Lung (tissue), 12 donors: ENCODE data around the gene GNB2. TPM values are rescaled to one million over a fixed set of nuclear protein-coding genes. Genes with fewer than 3 reads are reported as not detected.

Experiments
- ATAC-seq: fragments of 200-7000 bp; cut with Tn5 transposase; one replicate; pipeline ENCODE4 v1.9.1; 2020; ENCODE audit warnings: moderate number of reproducible peaks; ENCODE audit not compliant: insufficient read depth, low FRiP score
- DNase-seq, 3 donors: peaks; one replicate each; pipeline ENCODE4 v3.0.0-alpha.2; 2013 to 2017
- H3K27ac ChIP-seq, 2 donors: one replicate each; pipeline ENCODE4 v1.5.1; 2013; ENCODE audit warnings: mild to moderate bottlenecking in 2 of 2, moderate library complexity in 2 of 2, control low read depth in 1 of 2, inconsistent platforms in 1 of 2, low read depth in 1 of 2, low read length in 1 of 2
- H3K27me3 ChIP-seq, 3 donors: one replicate each; pipeline ENCODE4 v1.5.1; 2013; ENCODE audit warnings: low read length in 2 of 3; ENCODE audit not compliant: control insufficient read depth in 3 of 3, insufficient read depth in 3 of 3
- H3K36me3 ChIP-seq, 4 donors: one replicate each; pipeline ENCODE4 v1.5.1; 2013; ENCODE audit warnings: low read length in 4 of 4, mild to moderate bottlenecking in 1 of 4, moderate library complexity in 1 of 4; ENCODE audit not compliant: control insufficient read depth in 4 of 4, insufficient read depth in 4 of 4
- H3K4me1 ChIP-seq, 5 donors: one replicate each; pipeline ENCODE4 v1.5.1; 2013; ENCODE audit warnings: low read length in 5 of 5, mild to moderate bottlenecking in 2 of 5, moderate library complexity in 1 of 5; ENCODE audit not compliant: control insufficient read depth in 5 of 5, insufficient read depth in 5 of 5
- H3K4me3 ChIP-seq: one replicate; pipeline ENCODE4 v1.5.1; 2013; ENCODE audit warnings: mild to moderate bottlenecking, control low read depth, moderate library complexity
- H3K9ac ChIP-seq, 2 donors: one replicate each; pipeline ENCODE4 v1.5.1; 2013; ENCODE audit warnings: low read length in 2 of 2, control low read depth in 1 of 2; ENCODE audit not compliant: insufficient read depth in 1 of 2
- H3K9me3 ChIP-seq, 4 donors: one replicate each; pipeline ENCODE4 v1.5.1; 2013; ENCODE audit warnings: low read length in 3 of 4, mild to moderate bottlenecking in 1 of 4, moderate library complexity in 1 of 4; ENCODE audit not compliant: control insufficient read depth in 4 of 4, insufficient read depth in 3 of 4
- CTCF ChIP-seq: IDR thresholded peaks from 2 replicates; pipeline ENCODE4 v1.5.1; 2012; ENCODE audit warnings: mild to moderate bottlenecking; ENCODE audit errors: control extremely low read depth, extremely low read depth
- WGBS, 2 donors: extraction: QIAGEN DNeasy Blood & Tissue Kit; methylation state at CpG; one replicate each; pipeline ENCODE4 v1.1.7; 2013; 5-methylcytosine and 5-hydroxymethylcytosine counted together
- polyA plus RNA-seq, 2 donors: library from polyadenylated mRNA; stranded (reverse); fragments of 200-250 nt; gene quantifications; one replicate each; pipeline ENCODE4 v1.2.1, GENCODE V29; 2013
- total RNA-seq, 2 donors: library from RNA; depleted of rRNA in 1 of 2; stranded (reverse); fragments of >200 nt in 1 of 2; gene quantifications; one replicate each; pipeline ENCODE4 v1.2.1, GENCODE V29; 2014 to 2021
- donor health status: control.
- donor health status: control.
- donor health status: Bipolar disorder and iron deficiency.
- donor health status: healthy.
- donor health status: DM: yes; HTN: yes; CAD: no.

Gene GNB2
- total and polyA plus RNA-seq, 4 donors: 130 to 381 (median 238) TPM

- no peak for TF ChIP-seq CTCF
- Histone ChIP-seq H3K9me3 (no peaks in the 10 kb centered on the region), H3K36me3 (no peaks in the 10 kb centered on the region), H3K9ac (no peak overlapping the region), H3K27ac (no peak overlapping the region), H3K4me3 (no peak overlapping the region), H3K4me1 (peaks cover 0 to 6% (median 0%) of the 10 kb centered on the region in 5 donors), H3K27me3 (no peaks in the 10 kb centered on the region)
- ATAC-seq (peak; percentile 93), DNase-seq (peak; percentile 82 to 91 (median 89))
- 3% methylated on average over 36 to 37 of the region's 37 CpGs for WGBS, 2 donors
These were observed 46.9 kb upstream of the GNB2 start for GRCh38 chr7:100626530-100627237.

- Histone ChIP-seq H3K27me3 (no peaks in the 10 kb centered on the region), H3K27ac (no peak overlapping the region), H3K4me1 (peaks cover 0 to 6% (median 0%) of the 10 kb centered on the region in 5 donors), H3K9me3 (no peaks in the 10 kb centered on the region), H3K36me3 (no peaks in the 10 kb centered on the region), H3K4me3 (no peak overlapping the region), H3K9ac (no peak overlapping the region)
- no peak for TF ChIP-seq CTCF
- ATAC-seq (no peak), DNase-seq (no peak)
- WGBS, 2 donors: 78 to 91% methylated on average over 21 of the region's 21 CpGs
These were observed 46.3 kb upstream of the GNB2 start for GRCh38 chr7:100627238-100627549.

GRCh38 chr7:100629117-100629716 lies 44.3 kb upstream of the GNB2 start:
- Histone ChIP-seq H3K9ac (no peak overlapping the region), H3K27me3 (peaks cover 0 to 14% (median 10%) of the 10 kb centered on the region in 3 donors), H3K36me3 (no peaks in the 10 kb centered on the region), H3K4me3 (no peak overlapping the region), H3K27ac (no peak overlapping the region), H3K4me1 (peaks cover 0 to 6% (median 0%) of the 10 kb centered on the region in 5 donors), H3K9me3 (no peaks in the 10 kb centered on the region)
- ATAC-seq (no peak), DNase-seq (no peak)
- TF ChIP-seq CTCF: no peak
- WGBS, 2 donors: 80 to 85% methylated on average over 11 of the region's 11 CpGs

- Histone ChIP-seq H3K9me3 (no peaks in the 10 kb centered on the region), H3K27ac (no peak overlapping the region), H3K4me3 (no peak overlapping the region), H3K36me3 (no peaks in the 10 kb centered on the region), H3K27me3 (peaks cover 0 to 14% (median 10%) of the 10 kb centered on the region in 3 donors), H3K4me1 (peaks cover 0 to 6% (median 0%) of the 10 kb centered on the region in 5 donors), H3K9ac (no peak overlapping the region)
- no peak for DNase-seq
- WGBS, 2 donors: 91 to 97% methylated on average over 4 of the region's 4 CpGs
- ATAC-seq: no peak
- TF ChIP-seq CTCF: no peak
These were observed 43.5 kb upstream of the GNB2 start for GRCh38 chr7:100630066-100630465.
